IPS DF 4.7 (cell line): Measurements from ENCODE around the gene CSTB.

ENCODE experiments used
- DNase-seq: peaks from one replicate; pipeline ENCODE4 v3.0.0-alpha.2; 2013; ENCODE audit warnings: low spot score; ENCODE audit errors: extremely low read depth

The CSTB gene

DNA sequence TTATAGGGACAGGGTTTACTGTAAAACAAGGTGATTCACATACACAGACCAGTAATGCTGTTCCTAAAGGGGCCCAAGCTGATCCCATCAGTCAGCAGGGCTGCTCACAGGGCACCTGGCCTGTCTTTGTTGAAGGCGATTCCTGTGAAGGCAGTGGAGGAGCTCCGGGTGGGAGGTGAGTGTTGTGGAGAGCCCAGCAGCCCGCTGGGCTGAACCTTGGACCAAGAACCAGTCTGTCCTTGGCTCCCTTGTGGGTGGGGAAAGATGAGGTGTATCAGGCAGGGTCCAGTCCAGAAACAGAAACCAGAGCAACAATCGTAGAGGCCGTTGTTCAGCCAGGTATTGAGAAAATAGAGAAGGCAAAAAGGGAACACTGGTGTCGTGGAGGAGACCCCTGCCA is 44.6 kb downstream of the CSTB start:
- no peak for DNase-seq

DNA sequence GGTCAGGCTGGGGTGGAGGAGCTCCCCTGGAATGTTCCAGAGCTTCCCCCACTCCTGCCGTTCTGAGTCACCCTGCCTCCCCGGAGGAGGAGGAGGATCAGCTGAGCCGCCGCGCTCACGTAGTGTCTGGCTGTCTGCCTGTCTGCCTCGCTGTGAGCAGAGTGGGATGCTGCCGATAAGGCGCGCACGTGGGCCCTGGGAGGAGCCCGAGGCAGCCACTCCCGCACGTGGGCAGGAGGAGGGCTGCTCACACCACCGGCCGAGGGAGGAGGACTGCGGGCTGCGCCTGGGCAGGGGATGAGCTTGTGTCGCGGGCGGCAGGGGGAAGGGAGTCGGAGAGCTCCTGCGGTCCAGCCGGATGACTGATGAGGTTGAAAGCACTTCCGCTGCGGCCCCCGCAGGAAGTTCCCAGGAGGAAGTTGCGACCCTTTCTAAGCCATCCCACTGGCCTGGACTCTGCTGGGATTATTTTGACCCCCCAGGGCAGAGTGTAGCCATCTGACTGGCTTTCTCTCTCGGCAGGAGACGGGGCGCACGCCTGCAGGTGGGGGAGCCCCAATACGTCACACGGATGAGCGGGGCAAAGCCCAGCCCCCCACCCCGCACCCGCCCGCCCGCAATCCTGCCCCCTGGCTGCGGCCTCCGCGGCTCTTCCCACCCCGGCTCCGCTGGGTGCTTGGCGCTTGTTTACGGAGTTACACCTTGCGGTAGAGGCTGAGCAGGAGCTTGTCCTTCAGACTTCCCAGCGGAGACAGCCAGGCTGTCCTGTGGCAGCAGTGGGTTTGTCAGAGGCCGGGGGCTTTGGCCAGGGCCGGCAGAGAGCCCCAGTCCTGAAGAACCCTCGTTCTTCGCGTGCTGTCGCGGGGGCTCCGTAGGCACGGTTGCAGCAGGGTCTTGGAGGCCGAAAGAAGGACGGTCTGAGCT is 47.4 kb downstream of the CSTB start:
- DNase-seq, result no peak

DNA sequence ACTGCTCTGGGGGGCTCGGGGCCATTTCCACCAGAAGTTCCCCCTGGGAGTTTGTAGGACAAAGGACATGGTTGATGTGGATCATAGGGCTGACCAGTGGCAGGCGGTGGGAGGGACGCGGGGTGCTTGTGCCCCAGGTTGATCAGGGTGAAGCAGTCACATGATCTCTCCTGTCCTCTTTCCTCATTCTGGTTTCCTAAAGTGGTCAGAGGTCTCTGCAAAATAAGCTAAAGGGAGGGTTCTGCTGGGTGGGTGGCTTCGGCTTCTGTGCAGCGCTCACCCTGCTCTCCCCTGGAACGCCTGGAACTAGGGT is 48.0 kb downstream of the CSTB start:
- no peak for DNase-seq

DNA sequence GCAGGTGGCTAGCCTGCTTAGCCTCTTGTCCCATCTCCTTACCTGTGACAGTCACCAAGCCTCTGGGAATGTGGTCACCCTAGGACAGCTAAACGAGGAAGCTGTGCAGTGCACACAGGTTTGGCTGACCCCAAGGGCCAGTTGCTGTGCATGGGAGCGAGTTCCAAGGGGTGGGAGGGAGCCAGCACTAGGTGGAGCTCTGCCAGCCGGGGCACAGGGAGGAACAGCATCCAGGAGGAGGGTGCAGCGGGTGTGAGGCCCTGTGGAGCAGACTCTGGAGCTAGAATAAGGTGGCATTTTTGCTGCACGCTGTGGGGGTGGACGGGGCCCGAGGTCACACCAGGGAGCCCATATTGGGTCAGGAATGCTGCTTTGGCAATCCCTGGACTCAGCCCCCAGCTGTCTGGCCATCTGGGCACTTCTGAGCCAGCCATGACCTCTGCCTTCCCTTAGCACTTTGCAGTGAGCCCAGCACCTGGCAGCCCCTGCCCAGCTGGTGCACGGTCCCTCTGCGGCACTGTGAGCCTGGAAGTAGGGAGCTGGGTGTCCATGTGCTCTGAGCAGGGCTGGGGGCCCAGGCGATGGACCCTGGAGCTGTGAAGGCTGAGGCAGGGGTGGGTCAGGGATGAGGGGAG is 48.5 kb downstream of the CSTB start:
- no peak for DNase-seq

DNA sequence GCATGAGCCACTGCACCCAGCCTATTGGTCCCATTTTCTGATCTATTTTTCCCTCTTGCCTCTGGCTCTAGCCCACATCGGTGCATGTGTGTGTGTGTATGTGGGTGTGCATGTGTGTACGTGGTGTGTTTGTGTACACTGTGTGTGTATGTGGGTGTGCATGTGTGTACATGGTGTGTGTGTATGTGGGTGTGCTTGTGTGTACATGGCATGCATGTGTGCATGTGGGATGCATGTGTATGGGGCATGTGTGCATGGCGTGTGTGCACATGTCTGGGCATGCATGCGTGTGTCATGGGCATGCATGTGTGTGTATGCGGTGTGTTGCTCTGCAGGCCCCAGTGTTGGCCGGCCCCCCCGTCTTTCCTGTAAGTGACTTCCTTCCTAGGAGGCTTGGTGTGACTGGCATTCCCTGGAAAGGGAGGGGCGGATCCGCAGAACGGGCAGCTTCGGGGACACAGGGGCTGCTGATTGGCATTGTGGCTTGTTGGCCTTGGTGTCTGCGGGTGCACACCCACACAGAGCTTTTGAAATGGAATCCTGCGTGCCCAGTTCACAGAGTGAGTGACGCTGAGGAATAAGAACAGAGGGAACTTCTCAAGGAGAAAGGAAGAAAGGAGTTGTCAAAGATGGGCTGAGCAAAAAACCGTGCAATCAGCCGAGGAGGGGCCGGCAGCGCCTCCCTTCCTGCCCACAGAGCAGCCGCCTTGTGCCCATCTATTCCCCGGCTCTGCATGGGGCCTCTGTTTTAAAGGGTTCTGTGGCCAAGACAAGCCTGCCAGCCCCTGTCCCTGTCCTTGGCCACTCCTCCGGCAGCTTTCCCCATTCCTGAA is 49.2 kb downstream of the CSTB start:
- DNase-seq, result no peak
